GM19438 (cell line): ENCODE measurements around the gene BRSK2.

Experiments
- ATAC-seq: cut with Tn5 transposase; IDR thresholded peaks from one replicate; pipeline ENCODE4 v1.9.1; 2021; ENCODE audit warnings: low read depth; ENCODE audit not compliant: unreplicated experiment

Gene BRSK2

DNA sequence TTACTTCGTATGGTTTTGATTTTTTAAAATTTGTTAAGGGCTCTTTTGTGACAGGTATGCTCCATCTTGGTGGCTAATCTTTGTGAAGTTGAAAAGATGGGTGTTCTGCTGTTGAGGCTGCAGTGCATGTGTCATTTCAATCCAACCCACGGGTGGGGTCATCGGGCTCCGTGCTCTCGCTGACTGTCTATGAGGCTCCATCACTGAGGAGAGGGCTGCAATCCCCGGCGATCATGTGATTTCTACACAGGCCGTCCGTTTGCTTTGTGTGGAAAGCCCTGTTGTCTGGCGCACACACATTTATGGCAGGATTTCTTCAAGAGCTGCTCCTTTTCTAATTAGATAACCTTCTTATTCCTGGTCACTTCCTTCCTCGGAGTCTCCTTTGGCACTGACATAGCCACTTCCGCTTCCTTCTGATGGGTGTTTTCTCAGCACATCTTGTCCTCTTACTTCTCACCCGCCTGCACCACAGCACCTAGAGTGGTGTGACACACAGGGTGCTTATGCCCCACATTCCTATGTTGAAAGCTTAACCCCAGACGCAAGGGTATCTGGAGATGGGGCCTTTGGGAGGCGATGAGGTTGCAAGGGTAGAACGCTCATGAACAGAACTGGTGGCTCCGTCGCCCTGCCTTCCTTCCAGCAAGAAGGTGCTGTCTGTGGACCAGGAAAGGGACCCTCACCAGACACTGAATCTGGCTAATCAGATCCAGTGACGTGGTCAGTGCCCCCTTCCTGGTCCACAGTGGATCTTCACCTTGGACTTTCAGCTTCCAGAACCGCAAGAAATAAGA, 87.4 kb downstream of the BRSK2 start:
- no peak for ATAC-seq

DNA sequence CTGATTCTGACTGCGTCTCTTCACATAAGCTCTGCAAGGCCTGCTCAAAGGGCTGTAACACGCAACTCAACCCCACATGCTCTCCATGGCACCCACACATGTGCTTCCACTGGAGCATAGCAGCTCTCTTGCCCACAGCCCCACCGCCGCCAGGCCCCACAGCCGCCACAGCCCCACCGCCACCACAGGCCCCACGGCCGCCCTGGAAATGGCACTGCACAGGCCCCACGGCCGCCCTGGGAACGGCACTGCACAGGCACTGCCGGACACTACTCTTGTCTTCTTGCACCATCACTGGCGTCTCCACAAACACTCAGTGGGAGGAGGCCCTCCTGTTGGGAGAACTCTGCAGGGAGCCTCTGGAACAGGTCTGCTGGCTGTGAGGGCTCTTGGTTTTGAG, 88.3 kb downstream of the BRSK2 start:
- ATAC-seq, result no peak

DNA sequence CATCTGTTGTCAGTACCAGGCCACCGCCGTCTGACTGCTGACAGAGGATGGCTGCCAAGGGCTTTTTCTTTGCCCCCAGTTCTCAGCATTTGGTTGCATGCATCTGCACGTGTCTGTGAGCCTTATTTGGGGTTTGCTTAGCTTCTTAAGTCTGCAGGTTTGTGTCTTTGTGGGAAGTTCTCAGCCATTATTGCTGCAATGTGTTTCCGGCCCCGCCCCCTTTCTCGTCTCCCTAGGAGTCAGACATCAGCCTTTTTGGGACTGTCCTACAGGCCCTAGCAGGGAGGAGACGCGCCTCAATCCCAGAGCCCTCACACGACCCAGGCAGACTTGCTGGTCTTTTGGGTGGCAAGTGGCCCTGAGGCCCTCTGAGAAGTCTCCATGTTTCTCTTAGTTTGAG, 88.8 kb downstream of the BRSK2 start:
- ATAC-seq, result no peak

DNA sequence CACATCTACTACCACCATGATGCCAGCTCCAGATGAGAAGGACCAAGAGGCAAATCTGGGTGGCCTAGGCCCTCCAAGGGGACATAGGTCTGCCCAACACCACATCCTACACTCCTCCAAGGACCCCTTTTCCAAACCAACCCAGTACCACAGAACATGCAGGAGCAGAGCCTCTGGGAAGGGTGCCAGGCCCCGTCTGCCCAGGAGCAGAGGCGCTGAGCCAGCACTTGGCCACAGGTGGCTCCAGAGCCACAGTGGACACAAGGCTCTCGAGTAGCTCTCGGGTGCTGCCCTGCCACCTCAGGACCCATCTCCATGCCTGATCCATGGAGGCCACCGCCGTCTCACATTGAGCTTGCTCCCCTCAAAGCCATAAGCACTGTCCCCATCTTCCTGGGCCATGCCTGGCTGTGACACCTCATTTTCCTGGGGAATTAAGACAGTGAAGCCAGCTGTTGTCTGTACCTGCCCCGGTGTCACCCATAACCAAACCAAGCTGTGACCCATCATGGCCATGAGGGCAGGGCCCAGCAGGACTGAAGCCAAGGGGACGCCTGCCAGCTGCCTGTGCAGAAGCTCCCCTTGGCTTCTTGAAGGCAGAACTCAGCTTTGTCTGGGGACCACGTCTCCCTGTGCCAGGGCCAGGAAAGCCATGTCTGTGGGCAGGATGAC, 89.4 kb downstream of the BRSK2 start:
- ATAC-seq, result no peak

DNA sequence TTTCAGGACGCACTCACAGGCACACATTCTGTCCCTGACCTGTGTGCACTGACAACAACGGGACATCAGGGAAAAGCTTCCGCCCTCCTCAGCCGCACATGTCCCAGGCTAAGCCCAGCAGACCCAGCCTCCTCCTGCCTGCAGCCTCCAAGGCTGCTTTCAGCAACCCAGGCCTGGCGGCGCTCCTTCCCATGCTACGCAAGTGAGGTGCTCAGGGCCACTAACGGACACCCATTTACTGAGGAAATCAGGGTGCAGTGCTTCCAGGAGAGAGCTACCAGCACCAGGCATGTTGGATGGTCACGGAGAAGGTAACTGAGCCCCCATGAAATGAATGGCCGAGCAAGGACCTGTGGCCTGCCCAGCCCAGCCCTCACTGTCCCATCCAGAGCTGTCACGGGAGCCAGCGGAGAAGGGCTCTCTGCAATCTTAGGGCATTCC, 90.0 kb downstream of the BRSK2 start:
- ATAC-seq, result no peak

DNA sequence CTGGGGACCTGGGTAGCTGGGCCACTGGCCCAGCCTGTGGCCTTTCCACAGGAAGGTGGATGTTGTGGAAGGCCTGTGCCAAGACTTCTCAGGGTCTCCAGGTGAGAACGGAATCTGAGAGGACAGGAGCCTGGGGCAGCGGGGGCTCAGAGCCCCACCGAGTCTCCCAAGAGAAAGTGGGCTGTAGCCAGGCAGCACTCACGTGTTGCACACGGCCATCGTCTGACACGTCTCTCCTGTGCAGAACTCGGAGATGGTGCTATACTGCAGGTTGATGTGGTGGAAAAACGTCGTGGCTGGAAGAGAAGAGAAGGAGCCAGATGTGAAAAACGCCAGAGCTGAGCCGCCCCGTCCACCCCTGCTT, 90.4 kb downstream of the BRSK2 start:
- no peak for ATAC-seq

DNA sequence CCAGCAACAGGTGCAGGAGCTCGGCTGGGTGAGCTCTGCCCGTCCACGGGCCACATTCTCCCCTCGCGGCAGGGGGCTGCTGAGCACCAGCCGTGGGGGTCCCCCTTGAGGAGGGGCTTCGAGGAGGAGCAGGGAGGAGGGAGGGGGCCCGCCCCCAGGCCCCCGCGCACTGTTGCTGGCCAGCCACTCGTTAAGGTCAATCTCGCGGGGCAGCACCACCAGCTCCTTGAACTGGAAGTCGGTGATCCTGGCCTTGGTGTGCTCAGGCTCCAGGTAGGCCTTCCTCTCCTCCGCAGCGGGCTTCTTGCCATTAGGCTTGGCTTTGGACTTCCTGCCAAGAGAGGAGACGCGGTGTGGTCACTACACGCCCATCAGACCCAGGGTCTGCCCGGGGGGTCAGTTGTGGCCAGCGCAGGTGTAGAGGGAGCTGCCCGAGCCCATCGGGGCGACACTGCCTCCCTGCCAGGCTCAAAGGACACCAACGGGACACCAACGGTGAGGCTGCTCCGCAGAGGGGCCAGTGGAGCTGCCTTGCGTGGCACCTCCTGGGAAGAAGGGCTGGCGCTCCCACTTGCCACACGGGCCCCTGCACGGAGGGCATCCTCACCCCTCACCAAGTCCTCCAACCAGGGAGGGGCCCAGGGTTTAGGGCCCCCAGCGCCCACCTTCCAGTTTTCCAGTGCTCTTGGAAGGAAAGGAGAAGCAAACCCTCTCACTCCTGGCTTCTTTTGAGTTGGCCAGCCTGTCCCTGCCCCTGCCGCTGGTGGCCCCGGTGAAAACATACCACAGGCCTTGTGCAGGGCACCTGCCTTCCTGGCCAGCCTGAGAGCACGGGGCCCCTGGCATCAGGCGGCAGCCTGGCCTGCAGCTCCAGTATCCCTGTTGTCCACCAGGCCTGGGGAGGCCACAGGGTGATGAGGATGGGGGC, 91.1 kb downstream of the BRSK2 start:
- ATAC-seq, result no peak

DNA sequence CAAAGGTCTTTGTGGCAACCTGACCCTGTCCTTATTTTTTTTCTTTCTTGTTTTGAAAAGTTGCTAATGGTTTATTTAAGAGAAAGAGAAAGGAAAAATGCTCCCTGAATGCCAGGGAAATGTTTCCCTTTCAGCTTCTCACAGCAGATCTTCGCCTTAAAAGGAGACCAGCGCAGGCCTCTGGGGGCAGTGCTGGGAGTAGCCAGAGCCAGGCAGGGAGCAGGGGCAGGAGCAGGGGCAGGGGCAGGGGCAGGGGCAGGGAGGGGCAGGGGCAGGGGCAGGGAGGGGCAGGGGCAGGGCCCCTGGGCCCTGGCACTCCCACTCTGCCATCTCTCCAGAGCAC, 91.7 kb downstream of the BRSK2 start:
- ATAC-seq, result no peak

DNA sequence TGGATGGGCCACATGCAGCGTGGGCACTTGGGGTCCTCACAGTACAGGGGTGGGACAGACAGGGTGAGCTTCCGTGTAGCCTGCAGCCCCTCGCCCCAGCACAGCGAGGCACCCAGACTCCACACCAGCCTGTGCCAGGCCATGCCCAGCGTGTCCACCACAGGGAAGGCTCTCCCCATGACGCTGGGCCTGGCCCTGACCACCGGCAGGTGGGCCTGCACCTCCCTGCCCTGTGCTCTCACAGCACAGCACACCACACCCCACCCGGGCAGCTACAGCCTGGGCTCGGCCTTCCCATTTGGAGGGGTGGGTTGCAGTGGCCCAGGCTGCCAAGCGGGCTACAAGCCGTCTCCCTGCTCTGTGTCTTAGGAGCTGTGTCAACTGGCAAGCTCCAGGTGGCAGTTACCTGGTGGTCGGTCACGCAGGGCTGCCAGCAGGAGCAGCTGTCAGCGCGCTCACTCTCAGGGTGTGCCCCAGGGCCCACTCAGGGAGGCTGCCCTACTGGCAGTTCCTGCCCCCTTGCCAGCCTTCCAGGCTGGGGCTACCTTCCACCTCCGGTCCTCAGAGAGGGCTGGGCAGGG, 92.2 kb downstream of the BRSK2 start:
- ATAC-seq, result no peak

DNA sequence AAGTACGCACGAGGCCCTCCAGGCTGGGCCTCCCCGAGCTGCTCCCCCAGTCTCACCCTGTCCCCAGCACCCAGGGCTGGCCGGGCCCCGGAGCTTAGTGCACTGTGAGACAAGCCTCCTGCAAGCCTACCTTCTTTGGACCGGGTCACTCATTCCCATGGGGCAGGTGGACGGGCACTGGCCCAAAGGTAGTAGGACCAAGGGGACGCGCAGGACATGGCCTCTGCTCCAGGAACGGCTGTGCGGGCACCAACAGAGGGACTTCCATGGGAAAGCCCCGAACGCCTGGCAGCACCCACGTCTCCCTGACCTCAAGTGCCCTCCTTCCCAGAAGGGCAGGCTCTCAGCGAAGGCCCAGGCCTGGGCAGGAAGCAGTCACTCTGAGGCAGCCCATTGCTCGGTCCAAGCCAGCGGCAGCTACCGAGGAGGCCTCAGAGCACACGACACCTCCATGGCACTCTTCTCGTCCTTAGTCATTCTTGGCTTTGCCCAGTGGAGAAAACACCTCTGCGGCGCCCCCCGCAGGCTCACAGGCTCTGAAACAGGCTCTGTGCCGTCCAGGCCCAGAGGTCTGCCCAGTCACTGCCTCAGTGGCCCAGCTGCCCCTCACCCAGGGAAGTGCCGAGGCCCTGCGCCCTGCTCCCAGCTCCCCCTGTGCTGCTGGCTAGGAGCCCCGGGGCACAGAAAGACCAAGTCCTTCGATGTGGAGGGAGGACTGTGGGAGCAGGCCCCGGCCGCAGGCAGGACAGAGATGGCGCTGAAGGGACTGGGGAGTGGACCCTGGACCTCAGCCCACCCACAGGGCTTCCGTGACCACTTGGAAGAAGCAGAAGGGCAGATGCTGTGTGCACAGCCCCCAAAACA, 93.1 kb downstream of the BRSK2 start:
- no peak for ATAC-seq

DNA sequence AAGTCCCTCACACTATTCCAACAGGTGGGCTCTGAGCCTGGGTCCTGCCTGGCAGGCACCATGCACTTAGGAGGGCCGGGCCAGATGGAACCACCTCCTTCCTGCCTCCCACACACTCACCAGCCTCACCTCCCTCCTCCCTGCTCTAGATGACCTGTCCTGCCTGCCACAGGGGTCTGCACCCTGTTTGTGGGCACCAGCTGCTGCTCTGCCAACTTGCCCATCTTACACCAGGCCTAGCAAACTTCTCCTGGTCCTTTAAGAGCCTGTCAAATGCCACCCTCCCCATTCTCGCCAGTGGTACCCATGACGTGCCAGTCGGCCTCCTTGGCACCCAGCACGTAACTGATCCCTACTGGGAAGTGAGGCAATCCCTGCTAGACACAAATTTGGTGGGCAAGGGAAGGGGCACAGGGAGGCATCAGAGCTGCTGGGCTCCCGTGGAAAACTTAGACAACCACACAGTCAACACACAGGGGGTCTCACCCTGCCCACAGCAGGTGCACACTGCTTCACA, 93.8 kb downstream of the BRSK2 start:
- ATAC-seq, result no peak

DNA sequence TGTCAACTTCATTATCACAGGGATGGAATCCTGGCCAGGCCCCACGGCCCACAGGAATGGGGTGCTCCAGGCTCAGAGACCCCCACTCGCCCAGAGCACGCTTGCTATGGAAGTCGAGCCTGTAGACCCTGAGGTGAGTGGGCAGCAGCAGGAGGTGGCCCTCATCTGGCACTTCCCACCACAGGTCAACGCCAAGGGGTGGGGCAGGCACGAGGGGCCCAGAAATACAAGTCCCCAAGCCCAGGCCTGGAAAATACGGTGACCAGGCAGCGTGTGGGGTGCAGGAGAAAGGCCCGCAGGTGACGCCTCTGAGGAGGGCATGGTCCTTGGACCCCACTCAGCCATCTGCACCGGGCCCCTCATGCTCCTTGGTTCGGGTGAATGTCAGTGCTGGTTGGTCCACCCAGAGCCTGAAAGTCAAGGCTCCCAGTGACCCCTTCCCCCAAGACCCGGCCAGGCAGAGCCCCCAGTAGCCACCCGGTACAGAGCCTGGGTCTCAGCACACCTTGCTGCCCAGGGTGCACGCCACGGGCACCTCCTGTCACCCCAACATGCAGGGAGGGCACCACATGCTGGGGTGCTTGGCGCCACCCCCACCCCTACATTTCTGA, 94.4 kb downstream of the BRSK2 start:
- no peak for ATAC-seq

DNA sequence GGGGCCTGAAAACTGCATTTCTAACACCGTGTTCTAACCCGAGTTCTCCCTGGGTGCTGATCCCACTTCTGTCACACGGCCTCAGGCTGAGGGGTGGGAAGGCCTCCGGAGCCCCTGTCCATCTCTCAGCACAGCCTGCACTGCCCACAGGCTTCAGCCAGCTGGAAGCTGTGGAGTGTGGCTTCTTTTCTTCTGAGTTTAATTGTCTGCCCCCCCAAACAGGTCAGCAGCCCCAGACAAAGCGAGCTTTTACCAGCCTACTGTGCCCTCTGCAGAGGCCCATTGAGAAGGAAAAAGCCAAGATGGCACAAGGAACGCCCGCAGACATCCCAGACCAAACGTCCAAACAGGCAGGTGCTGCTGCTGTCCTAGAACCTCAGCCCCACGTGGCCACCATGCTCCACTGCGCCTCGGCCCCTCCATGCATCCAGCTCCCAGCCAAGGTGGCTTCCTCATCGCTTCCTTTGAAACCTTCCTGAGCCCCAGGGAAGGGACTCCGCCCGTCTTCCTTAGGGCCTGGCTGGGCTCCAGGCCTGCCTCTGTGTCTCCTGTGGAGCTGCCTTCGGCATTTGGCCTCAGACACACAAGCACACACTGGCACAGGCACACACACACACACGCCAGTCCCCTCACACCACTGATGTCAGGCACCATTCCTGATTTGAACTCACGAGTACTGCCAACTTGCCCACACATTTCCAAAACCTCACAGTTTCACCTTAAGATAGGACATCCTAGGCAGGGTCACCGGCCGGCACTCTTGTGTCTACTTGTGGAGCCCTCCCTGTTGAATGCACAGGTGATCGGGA, 95.2 kb downstream of the BRSK2 start:
- ATAC-seq, result no peak

DNA sequence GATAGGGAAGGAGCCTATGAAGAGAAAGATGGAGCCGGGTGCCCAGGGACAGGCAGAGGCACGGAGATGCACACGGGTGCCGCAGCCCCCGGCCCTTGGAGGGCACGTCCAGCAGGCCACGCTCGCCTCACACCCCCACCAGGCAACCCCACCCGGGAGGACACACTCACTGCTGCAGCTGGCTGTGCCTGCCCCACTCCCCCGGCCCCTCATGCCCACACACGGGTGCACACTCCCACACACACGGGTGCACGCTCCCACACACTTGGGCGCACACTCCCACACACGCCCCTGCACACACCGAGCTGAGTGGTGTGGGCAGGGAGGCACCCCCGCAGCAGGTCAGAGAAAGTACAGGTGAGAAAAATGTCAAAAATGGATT, 95.8 kb downstream of the BRSK2 start:
- no peak for ATAC-seq

DNA sequence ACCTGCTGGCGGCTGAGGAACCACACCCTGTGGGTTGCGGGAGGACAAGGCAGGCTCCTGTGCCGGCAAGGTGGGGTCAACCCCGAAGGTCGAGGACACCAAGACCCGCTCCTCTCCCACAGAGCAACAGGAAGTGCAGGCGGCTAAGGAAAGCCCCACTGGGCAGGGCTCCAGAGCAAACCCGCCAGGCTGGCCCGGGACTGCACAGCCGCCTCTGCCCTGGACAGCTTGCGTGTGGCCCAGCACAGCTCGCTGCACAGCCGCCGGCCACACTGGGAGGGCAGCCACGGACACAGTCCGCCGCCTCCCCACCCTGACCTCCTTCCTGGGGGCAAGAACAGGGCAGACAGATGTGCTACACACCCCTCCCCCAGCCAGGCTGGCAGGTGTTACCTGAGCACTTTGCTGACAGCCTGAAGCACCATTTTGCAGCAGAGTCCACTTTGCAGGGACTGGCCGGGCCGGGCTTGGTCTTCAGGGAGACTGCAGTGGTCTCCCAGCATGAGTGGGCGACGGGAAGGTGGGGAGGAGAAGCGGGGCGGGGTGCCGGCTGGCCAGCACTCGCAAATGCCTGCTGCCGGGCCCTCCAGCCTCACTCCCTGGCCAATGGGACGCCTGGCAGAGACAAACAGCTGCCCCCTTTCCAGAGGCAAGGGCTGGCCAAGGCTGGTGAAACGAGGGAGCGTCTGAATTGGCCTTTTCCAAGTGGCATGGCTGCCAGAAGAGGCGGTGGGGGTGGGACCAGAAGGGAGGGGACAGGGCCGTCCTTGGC, 96.5 kb downstream of the BRSK2 start, which contains the start of gene MOB2:
Gene MOB2 (minus strand): TSS at position 726 of the 772 bp plus-strand sequence. CDS start 223 bp downstream, at position 503.
- no peak for ATAC-seq

DNA sequence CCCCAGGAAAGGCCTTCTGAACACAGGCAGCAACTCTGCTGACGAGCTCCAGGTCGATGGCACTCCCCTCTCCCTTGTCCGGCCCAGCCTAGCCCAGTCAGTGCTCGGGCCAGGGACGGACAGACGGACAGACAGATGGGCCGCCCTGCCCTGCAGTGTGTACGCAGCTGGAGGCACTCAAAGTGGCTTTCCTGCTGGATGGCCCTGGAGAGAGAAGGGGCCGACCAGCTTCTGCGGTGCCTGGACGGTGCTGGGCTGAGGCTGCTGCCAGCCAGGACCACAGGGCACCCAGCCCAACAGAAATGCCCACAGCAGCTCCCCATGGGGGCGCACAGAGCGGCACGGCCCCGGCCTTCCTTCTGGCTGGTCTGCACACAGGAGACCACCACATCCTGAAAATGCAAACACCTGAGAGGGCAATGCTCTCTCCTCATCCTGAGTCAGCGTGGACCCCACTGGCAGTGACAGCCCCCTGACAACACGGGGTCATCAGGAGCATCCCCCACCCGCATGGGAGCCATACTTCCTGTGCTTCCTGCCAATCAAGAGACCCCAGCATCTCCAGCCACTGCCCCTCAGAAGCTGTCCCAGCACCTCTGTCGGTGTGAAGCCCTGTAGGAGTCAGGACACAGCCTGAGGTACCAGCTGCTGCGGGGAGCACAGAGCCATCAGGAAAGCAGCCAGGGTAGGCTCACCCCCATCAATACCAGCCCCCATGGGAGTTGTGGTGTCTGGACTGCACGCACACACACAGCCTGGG, 97.5 kb downstream of the BRSK2 start:
- no peak for ATAC-seq
